HEK293T (cell line): ENCODE measurements around the gene SLCO1B3.

Source experiments
- CTCF ChIA-PET: fragments of 350-600 bp; formaldehyde crosslinking; extraction: SDS; loops from one replicate; lab custom pipeline; 2021; ENCODE audit warnings: antibody characterized with exemption, inconsistent platforms; lab: Yijun Ruan, JAX
- POLR2A ChIA-PET: fragments of 350-600 bp; formaldehyde crosslinking; extraction: SDS; loops from one replicate; lab custom pipeline; 2020; ENCODE audit warnings: antibody characterized with exemption, inconsistent platforms; lab: Yijun Ruan, JAX
- DNase-seq: peaks from one replicate; pipeline ENCODE4 v3.0.0; 2012; ENCODE audit warnings: mixed read lengths; ENCODE audit errors: extremely low spot score
- ARNT ChIP-seq: fragments of 450-650 bp; IDR thresholded peaks from 2 replicates; pipeline ENCODE4 v1.6.1; 2017; ENCODE audit warnings: mild to moderate bottlenecking
- BHLHE40 ChIP-seq: fragments of 450-650 bp; IDR thresholded peaks from 2 replicates; pipeline ENCODE4 v1.6.1; 2016; ENCODE audit warnings: mild to moderate bottlenecking, moderate library complexity, borderline replicate concordance
- CTBP1 ChIP-seq: fragments of 450-650 bp; IDR thresholded peaks from 2 replicates; pipeline ENCODE4 v1.6.1; 2016; ENCODE audit warnings: borderline replicate concordance
- ELF4 ChIP-seq: fragments of 450-650 bp; IDR thresholded peaks from 2 replicates; pipeline ENCODE4 v1.6.1; 2017; ENCODE audit warnings: antibody characterized with exemption
- FOXA1 ChIP-seq: fragments of 450-650 bp; IDR thresholded peaks from 2 replicates; pipeline ENCODE4 v1.6.1; 2016; ENCODE audit warnings: mild to moderate bottlenecking
- FOXK2 ChIP-seq: fragments of 450-650 bp; IDR thresholded peaks from 2 replicates; pipeline ENCODE4 v1.6.1; 2016; ENCODE audit warnings: mild to moderate bottlenecking
- FOXM1 ChIP-seq: fragments of 450-650 bp; IDR thresholded peaks from 2 replicates; pipeline ENCODE4 v1.6.1; 2017; ENCODE audit warnings: mild to moderate bottlenecking, borderline replicate concordance
- HDGF ChIP-seq: fragments of 450-650 bp; IDR thresholded peaks from 2 replicates; pipeline ENCODE4 v1.6.1; 2017; ENCODE audit warnings: antibody characterized with exemption, borderline replicate concordance
- L3MBTL2 ChIP-seq: fragments of 450-650 bp; conservative IDR thresholded peaks from 2 replicates; pipeline ENCODE4 v1.6.1; 2016; ENCODE audit warnings: mild to moderate bottlenecking
- LEF1 ChIP-seq: fragments of 450-650 bp; IDR thresholded peaks from 2 replicates; pipeline ENCODE4 v1.6.1; 2017; ENCODE audit warnings: mild to moderate bottlenecking, borderline replicate concordance
- NFRKB ChIP-seq: fragments of 450-650 bp; IDR thresholded peaks from 2 replicates; pipeline ENCODE4 v1.6.1; 2016; ENCODE audit warnings: mild to moderate bottlenecking, moderate library complexity
- PKNOX1 ChIP-seq: fragments of 450-650 bp; IDR thresholded peaks from 2 replicates; pipeline ENCODE4 v1.6.1; 2016
- SP1 ChIP-seq: fragments of 450-650 bp; IDR thresholded peaks from 2 replicates; pipeline ENCODE4 v1.6.1; 2017
- SUZ12 ChIP-seq: fragments of 450-650 bp; IDR thresholded peaks from 2 replicates; pipeline ENCODE4 v1.6.1; 2016; ENCODE audit warnings: mild to moderate bottlenecking
- TARDBP ChIP-seq: fragments of 450-650 bp; IDR thresholded peaks from 2 replicates; pipeline ENCODE4 v1.6.1; 2016
- ZNF384 ChIP-seq: fragments of 450-650 bp; IDR thresholded peaks from 2 replicates; pipeline ENCODE4 v1.6.1; 2016

Gene SLCO1B3

GRCh38 chr12:20822415-20822814 is 11.9 kb downstream of the SLCO1B3 start:
- TF ChIP-seq CTBP1 (no peak), ZNF384 (no peak), LEF1 (no peak), ARNT (no peak), BHLHE40 (no peak), HDGF (no peak), PKNOX1 (no peak), FOXM1 (no peak), L3MBTL2 (no peak), FOXA1 (no peak), SP1 (no peak)
- DNase-seq, result no peak
- CTCF ChIA-PET, result no interaction called here
- POLR2A ChIA-PET, result no interaction called here

GRCh38 chr12:20822925-20823324 is 12.4 kb downstream of the SLCO1B3 start:
- no peak for DNase-seq
- POLR2A ChIA-PET, result no interaction called here
- CTCF ChIA-PET, result no interaction called here

GRCh38 chr12:20829919-20830318 is 19.4 kb downstream of the SLCO1B3 start:
- CTCF ChIA-PET, result no interaction called here
- POLR2A ChIA-PET, result no interaction called here
- no peak for TF ChIP-seq L3MBTL2
- TF ChIP-seq ARNT, result no peak
- no peak for TF ChIP-seq FOXK2
- no peak for TF ChIP-seq ZNF384
- no peak for TF ChIP-seq ELF4
- TF ChIP-seq NFRKB, result no peak
- TF ChIP-seq TARDBP, result no peak
- no peak for TF ChIP-seq LEF1
- TF ChIP-seq FOXA1, result no peak
- TF ChIP-seq FOXM1, result no peak
- no peak for TF ChIP-seq PKNOX1
- TF ChIP-seq SP1, result no peak
- no peak for TF ChIP-seq BHLHE40
- TF ChIP-seq CTBP1, result no peak
- TF ChIP-seq HDGF, result no peak
- no peak for TF ChIP-seq SUZ12
- no peak for DNase-seq

More at GRCh38 chr12:20822925-20823324, 12.4 kb downstream of the SLCO1B3 start:
- TF ChIP-seq FOXA1 (no peak), L3MBTL2 (no peak), CTBP1 (no peak), HDGF (no peak)

- CTCF ChIA-PET, result no interaction called here
- DNase-seq, result no peak
- POLR2A ChIA-PET, result no interaction called here
- TF ChIP-seq TARDBP, result no peak
- TF ChIP-seq PKNOX1, result no peak
Observed at GRCh38 chr12:20830456-20830855, 20.0 kb downstream of the SLCO1B3 start.

- TF ChIP-seq PKNOX1, result no peak
- TF ChIP-seq ARNT, result no peak
- CTCF ChIA-PET, result no interaction called here
- POLR2A ChIA-PET, result no interaction called here
- DNase-seq, result no peak
Observed at GRCh38 chr12:20832911-20833310, 22.4 kb downstream of the SLCO1B3 start.

GRCh38 chr12:20852649-20853048 is 42.1 kb downstream of the SLCO1B3 start:
- no peak for TF ChIP-seq CTBP1
- TF ChIP-seq ARNT, result no peak
- TF ChIP-seq L3MBTL2, result no peak
- TF ChIP-seq BHLHE40, result no peak
- no peak for TF ChIP-seq LEF1
- TF ChIP-seq HDGF, result no peak
- POLR2A ChIA-PET, result no interaction called here
- no peak for DNase-seq
- CTCF ChIA-PET, result no interaction called here

GRCh38 chr12:20863056-20863455 is 52.6 kb downstream of the SLCO1B3 start:
- POLR2A ChIA-PET, result no interaction called here
- CTCF ChIA-PET, result no interaction called here

More at GRCh38 chr12:20863056-20863455, 52.6 kb downstream of the SLCO1B3 start:
- DNase-seq, result no peak
- TF ChIP-seq TARDBP (no peak), FOXM1 (no peak), ZNF384 (no peak), FOXK2 (no peak), CTBP1 (no peak), HDGF (no peak), PKNOX1 (no peak), ELF4 (no peak), LEF1 (no peak), FOXA1 (no peak), NFRKB (no peak), SP1 (no peak), SUZ12 (no peak), L3MBTL2 (no peak), ARNT (no peak), BHLHE40 (no peak)
